ENCODE measurements around the gene SND1.

Gene SND1

DNA sequence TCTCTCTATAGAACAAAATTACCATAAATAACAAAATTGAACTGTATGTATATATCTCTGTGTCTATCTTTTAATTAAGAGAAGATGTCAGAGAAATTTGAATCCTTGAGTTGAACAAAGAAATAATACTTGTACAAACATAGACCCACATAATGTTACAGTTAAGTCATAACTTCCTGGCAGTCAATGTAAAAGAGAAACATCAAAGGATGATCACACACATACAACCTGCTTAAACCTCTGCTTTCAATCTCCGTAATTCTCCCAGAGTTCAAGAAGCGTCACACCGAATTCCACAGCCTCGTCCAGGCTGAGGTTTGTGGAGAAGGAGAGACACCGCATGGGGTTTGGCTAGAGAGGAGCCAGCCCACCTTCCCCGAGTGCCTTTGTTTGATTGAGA lies 419.4 kb downstream of the SND1 start:
- TF ChIP-seq ZBTB7A (IDR thresholded peaks at IDR 0.05; ENCODE audit: low read depth), result no peak
- no peak for TF ChIP-seq YY1 (IDR thresholded peaks at IDR 0.05; ENCODE audit: low read depth)
- TF ChIP-seq NFIC (IDR thresholded peaks at IDR 0.05), result no peak
- no peak for TF ChIP-seq CEBPB (IDR thresholded peaks at IDR 0.05)
- no peak for TF ChIP-seq USF1 (IDR thresholded peaks at IDR 0.05)
- TF ChIP-seq EP300 (IDR thresholded peaks at IDR 0.05; ENCODE audit: borderline replicate concordance), result no peak
- no peak for TF ChIP-seq CREB1 (IDR thresholded peaks at IDR 0.05; ENCODE audit: low read depth)
- TF ChIP-seq, protein P1, sequence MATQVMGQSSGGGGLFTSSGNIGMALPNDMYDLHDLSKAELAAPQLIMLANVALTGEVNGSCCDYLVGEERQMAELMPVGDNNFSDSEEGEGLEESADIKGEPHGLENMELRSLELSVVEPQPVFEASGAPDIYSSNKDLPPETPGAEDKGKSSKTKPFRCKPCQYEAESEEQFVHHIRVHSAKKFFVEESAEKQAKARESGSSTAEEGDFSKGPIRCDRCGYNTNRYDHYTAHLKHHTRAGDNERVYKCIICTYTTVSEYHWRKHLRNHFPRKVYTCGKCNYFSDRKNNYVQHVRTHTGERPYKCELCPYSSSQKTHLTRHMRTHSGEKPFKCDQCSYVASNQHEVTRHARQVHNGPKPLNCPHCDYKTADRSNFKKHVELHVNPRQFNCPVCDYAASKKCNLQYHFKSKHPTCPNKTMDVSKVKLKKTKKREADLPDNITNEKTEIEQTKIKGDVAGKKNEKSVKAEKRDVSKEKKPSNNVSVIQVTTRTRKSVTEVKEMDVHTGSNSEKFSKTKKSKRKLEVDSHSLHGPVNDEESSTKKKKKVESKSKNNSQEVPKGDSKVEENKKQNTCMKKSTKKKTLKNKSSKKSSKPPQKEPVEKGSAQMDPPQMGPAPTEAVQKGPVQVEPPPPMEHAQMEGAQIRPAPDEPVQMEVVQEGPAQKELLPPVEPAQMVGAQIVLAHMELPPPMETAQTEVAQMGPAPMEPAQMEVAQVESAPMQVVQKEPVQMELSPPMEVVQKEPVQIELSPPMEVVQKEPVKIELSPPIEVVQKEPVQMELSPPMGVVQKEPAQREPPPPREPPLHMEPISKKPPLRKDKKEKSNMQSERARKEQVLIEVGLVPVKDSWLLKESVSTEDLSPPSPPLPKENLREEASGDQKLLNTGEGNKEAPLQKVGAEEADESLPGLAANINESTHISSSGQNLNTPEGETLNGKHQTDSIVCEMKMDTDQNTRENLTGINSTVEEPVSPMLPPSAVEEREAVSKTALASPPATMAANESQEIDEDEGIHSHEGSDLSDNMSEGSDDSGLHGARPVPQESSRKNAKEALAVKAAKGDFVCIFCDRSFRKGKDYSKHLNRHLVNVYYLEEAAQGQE (IDR thresholded peaks at IDR 0.05; ENCODE audit: low read depth), result no peak
- no peak for TF ChIP-seq TCF12 (IDR thresholded peaks at IDR 0.05; ENCODE audit: low read depth)
- TF ChIP-seq MAX (IDR thresholded peaks at IDR 0.05), result no peak
- TF ChIP-seq TEAD4 (IDR thresholded peaks at IDR 0.05), result no peak
- no peak for TF ChIP-seq RAD21 (IDR thresholded peaks at IDR 0.05; ENCODE audit: low read depth)
- TF ChIP-seq EGR1 (IDR thresholded peaks at IDR 0.05), result no peak
- TF ChIP-seq TAF1 (IDR thresholded peaks at IDR 0.05; ENCODE audit: low read depth), result no peak
- no peak for TF ChIP-seq FOXM1 (IDR thresholded peaks at IDR 0.05; ENCODE audit: borderline replicate concordance, low read depth)

DNA sequence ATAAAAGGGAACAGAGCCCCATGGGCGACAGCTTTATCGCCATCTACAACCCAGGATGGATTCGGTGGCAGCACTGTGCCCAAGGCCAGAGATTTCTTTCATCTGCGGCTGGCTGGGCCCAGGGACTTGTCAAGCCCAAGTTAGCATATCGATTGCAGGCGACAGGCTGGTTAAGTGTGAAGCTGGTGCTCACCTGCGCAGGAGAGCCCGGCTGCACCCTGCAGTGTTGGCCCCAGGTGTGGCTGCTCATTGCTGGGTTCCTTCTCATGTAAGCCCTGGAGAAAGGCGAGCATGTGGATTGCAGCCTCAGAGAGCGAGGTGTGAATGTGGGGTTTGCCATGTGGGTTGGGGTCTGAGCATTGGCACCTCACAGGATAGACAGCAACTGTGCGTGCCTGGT lies 419.8 kb downstream of the SND1 start:
- TF ChIP-seq USF1 (IDR thresholded peaks at IDR 0.05) (no peak), FOXM1 (IDR thresholded peaks at IDR 0.05; ENCODE audit: borderline replicate concordance, low read depth) (no peak), ZBTB7A (IDR thresholded peaks at IDR 0.05; ENCODE audit: low read depth) (no peak), MAX (IDR thresholded peaks at IDR 0.05) (no peak), RAD21 (IDR thresholded peaks at IDR 0.05; ENCODE audit: low read depth) (no peak), TEAD4 (IDR thresholded peaks at IDR 0.05) (no peak), EP300 (IDR thresholded peaks at IDR 0.05; ENCODE audit: borderline replicate concordance) (no peak), NFIC (IDR thresholded peaks at IDR 0.05) (no peak), CREB1 (IDR thresholded peaks at IDR 0.05; ENCODE audit: low read depth) (no peak), YY1 (IDR thresholded peaks at IDR 0.05; ENCODE audit: low read depth) (no peak)

DNA sequence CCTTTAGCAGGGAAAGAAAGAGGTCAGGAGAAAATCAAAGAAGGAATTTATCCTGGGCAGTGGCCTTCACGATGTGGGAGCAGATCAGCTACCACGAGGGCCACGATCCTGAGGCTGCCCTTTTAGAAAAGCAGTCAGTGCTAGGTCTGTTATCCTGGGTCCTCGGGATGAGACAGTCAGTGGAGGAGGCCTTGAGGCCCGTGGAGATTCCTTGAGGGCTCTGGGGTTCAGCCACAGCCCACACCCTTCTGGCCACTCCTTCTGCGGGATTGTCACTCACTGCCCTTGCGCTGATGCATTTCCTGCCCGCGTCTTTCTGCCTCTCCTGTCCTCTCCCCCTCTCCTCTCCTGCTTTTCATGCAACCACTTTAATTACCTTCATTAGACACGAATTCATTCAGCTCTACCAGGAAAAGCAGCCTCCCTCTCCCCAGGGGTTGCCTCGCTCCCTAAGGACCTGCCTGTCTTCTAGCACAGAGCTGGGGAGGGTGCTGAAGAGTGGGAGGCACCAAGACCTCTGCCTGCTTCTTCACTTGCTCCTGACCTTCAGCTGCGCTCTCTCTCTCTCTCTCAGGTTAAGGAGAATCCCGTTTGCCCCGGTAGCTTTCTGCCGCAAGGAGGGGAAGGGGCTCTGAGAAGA lies 421.8 kb downstream of the SND1 start:
- no peak for TF ChIP-seq RAD21 (IDR thresholded peaks at IDR 0.05; ENCODE audit: low read depth)
- no peak for TF ChIP-seq EGR1 (IDR thresholded peaks at IDR 0.05)
- TF ChIP-seq EP300 (IDR thresholded peaks at IDR 0.05; ENCODE audit: borderline replicate concordance), result no peak
- no peak for TF ChIP-seq NFIC (IDR thresholded peaks at IDR 0.05)
- no peak for TF ChIP-seq TAF1 (IDR thresholded peaks at IDR 0.05; ENCODE audit: low read depth)
- TF ChIP-seq CEBPB (IDR thresholded peaks at IDR 0.05), result no peak
- TF ChIP-seq YY1 (IDR thresholded peaks at IDR 0.05; ENCODE audit: low read depth), result no peak
- TF ChIP-seq ZBTB7A (IDR thresholded peaks at IDR 0.05; ENCODE audit: low read depth), result no peak
- TF ChIP-seq TCF12 (IDR thresholded peaks at IDR 0.05; ENCODE audit: low read depth), result no peak
- TF ChIP-seq, protein P1 (IDR thresholded peaks at IDR 0.05; ENCODE audit: low read depth), result no peak
- TF ChIP-seq FOXM1 (IDR thresholded peaks at IDR 0.05; ENCODE audit: borderline replicate concordance, low read depth), result no peak
- TF ChIP-seq TEAD4 (IDR thresholded peaks at IDR 0.05), result no peak
- TF ChIP-seq USF1 (IDR thresholded peaks at IDR 0.05), result no peak
- no peak for TF ChIP-seq CREB1 (IDR thresholded peaks at IDR 0.05; ENCODE audit: low read depth)

GRCh38 chr7:128074336-128074735 lies 422.3 kb downstream of the SND1 start:
- TF ChIP-seq TCF12 (IDR thresholded peaks at IDR 0.05; ENCODE audit: low read depth) (no peak), CEBPB (IDR thresholded peaks at IDR 0.05) (no peak), FOXM1 (IDR thresholded peaks at IDR 0.05; ENCODE audit: borderline replicate concordance, low read depth) (no peak), USF1 (IDR thresholded peaks at IDR 0.05) (no peak), TAF1 (IDR thresholded peaks at IDR 0.05; ENCODE audit: low read depth) (no peak), EP300 (IDR thresholded peaks at IDR 0.05; ENCODE audit: borderline replicate concordance) (no peak), TEAD4 (IDR thresholded peaks at IDR 0.05) (no peak), MAX (IDR thresholded peaks at IDR 0.05) (no peak), RAD21 (IDR thresholded peaks at IDR 0.05; ENCODE audit: low read depth) (no peak), CREB1 (IDR thresholded peaks at IDR 0.05; ENCODE audit: low read depth) (no peak), NFIC (IDR thresholded peaks at IDR 0.05) (no peak), ZBTB7A (IDR thresholded peaks at IDR 0.05; ENCODE audit: low read depth) (no peak), EGR1 (IDR thresholded peaks at IDR 0.05) (no peak), YY1 (IDR thresholded peaks at IDR 0.05; ENCODE audit: low read depth) (no peak)
- TF ChIP-seq, protein P1 (IDR thresholded peaks at IDR 0.05; ENCODE audit: low read depth), result no peak

All from Ishikawa (cell line).